HEK293 (cell line): ENCODE data around the gene GARIN5A.

ENCODE experiments used
- CTCF ChIA-PET: fragments of 350-600 bp; formaldehyde crosslinking; extraction: SDS; loops from one replicate; lab custom pipeline; 2021; ENCODE audit warnings: antibody characterized with exemption; lab: Yijun Ruan, JAX
- POLR2A ChIA-PET: fragments of 300-600 bp; formaldehyde crosslinking; extraction: SDS; loops from one replicate; lab custom pipeline; 2020; ENCODE audit warnings: antibody characterized with exemption, inconsistent platforms; lab: Yijun Ruan, JAX
- H3K27ac ChIP-seq: fragments of 200-500 bp; sonication (Bioruptor generic); 2 replicates; pipeline ENCODE4 v1.5.1; 2014; ENCODE audit warnings: low read depth, low read length, control low read depth, inconsistent platforms; ENCODE audit errors: extremely low read depth
- H3K36me3 ChIP-seq, 2 experiments: fragments of 200-500 bp in 1 of 2; sonication (Bioruptor generic) in 1 of 2; 1 replicate in 1 of 2; 2 replicates in 1 of 2; pipeline ENCODE4 v1.5.1; 2014 to 2017; ENCODE audit warnings: inconsistent platforms in 2 of 2, low read length in 2 of 2; ENCODE audit not compliant: control insufficient read depth in 2 of 2, insufficient read depth in 1 of 2
- H3K4me1 ChIP-seq: fragments of 200-500 bp; sonication (Bioruptor generic); 2 replicates; pipeline ENCODE4 v1.5.1; 2014; ENCODE audit warnings: mild to moderate bottlenecking, low read length, inconsistent platforms; ENCODE audit not compliant: control insufficient read depth, insufficient read depth
- H3K4me3 ChIP-seq: 2 replicates; pipeline ENCODE4 v1.5.1; 2011; ENCODE audit warnings: low read depth, mild to moderate bottlenecking, control low read depth, low read length, moderate library complexity
- H3K9me3 ChIP-seq: fragments of 200-500 bp; sonication (Bioruptor generic); 2 replicates; pipeline ENCODE4 v1.5.1; 2014; ENCODE audit warnings: low read depth, low read length, inconsistent platforms; ENCODE audit not compliant: control insufficient read depth, insufficient read depth
- FEZF1 ChIP-seq: fragments of 450-650 bp; formaldehyde crosslinking; IDR thresholded peaks from 2 replicates; pipeline ENCODE4 v1.5.1; 2016; ENCODE audit warnings: missing biosample characterization, missing genetic modification characterization
- IKZF3 ChIP-seq: fragments of 450-650 bp; IDR thresholded peaks from 2 replicates; pipeline ENCODE4 v1.5.0; 2018; ENCODE audit warnings: missing biosample characterization, mild to moderate bottlenecking, missing genetic modification characterization, moderate library complexity
- KLF1 ChIP-seq: fragments of 450-650 bp; formaldehyde crosslinking; IDR thresholded peaks from 2 replicates; pipeline ENCODE4 v1.5.1; 2016; ENCODE audit warnings: missing biosample characterization, missing genetic modification characterization
- MYNN ChIP-seq: fragments of 450-650 bp; formaldehyde crosslinking; IDR thresholded peaks from 2 replicates; pipeline ENCODE4 v1.5.1; 2016; ENCODE audit warnings: missing biosample characterization, missing genetic modification characterization, borderline replicate concordance
- PATZ1 ChIP-seq: fragments of 450-650 bp; formaldehyde crosslinking; IDR thresholded peaks from 2 replicates; pipeline ENCODE4 v1.5.1; 2016; ENCODE audit warnings: missing biosample characterization, missing genetic modification characterization
- REST ChIP-seq: fragments of 450-650 bp; formaldehyde crosslinking; IDR thresholded peaks from 2 replicates; pipeline ENCODE4 v1.5.1; 2016; ENCODE audit warnings: missing biosample characterization, missing genetic modification characterization
- SCRT1 ChIP-seq: fragments of 450-650 bp; formaldehyde crosslinking; IDR thresholded peaks from 2 replicates; pipeline ENCODE4 v1.5.1; 2016; ENCODE audit warnings: missing biosample characterization, missing genetic modification characterization, borderline replicate concordance
- SCRT2 ChIP-seq: fragments of 450-650 bp; formaldehyde crosslinking; IDR thresholded peaks from 2 replicates; pipeline ENCODE4 v1.5.1; 2016; ENCODE audit warnings: missing biosample characterization, missing genetic modification characterization
- ZBTB26 ChIP-seq: fragments of 450-650 bp; formaldehyde crosslinking; optimal IDR thresholded peaks from 2 replicates; pipeline ENCODE3; 2016; ENCODE audit warnings: missing biosample characterization, mild to moderate bottlenecking, missing genetic modification characterization
- ZNF26 ChIP-seq: fragments of 450-650 bp; formaldehyde crosslinking; IDR thresholded peaks from 2 replicates; pipeline ENCODE4 v1.5.1; 2016; ENCODE audit warnings: missing biosample characterization, missing genetic modification characterization
- ZNF335 ChIP-seq: fragments of 450-650 bp; formaldehyde crosslinking; conservative IDR thresholded peaks from 2 replicates; pipeline ENCODE4 v1.5.1; 2016; ENCODE audit warnings: missing biosample characterization, missing genetic modification characterization
- ZNF596 ChIP-seq: fragments of 450-650 bp; IDR thresholded peaks from 2 replicates; pipeline ENCODE4 v1.5.0; 2018; ENCODE audit warnings: missing biosample characterization, mild to moderate bottlenecking, missing genetic modification characterization, moderate library complexity
- ZNF626 ChIP-seq: fragments of 450-650 bp; sonication (Bioruptor Pico); formaldehyde crosslinking; IDR thresholded peaks from 2 replicates; pipeline ENCODE4 v1.5.1; 2018; ENCODE audit warnings: missing biosample characterization, missing genetic modification characterization, inconsistent platforms
- ZNF843 ChIP-seq: fragments of 450-650 bp; formaldehyde crosslinking; IDR thresholded peaks from 2 replicates; pipeline ENCODE4 v1.5.1; 2016; ENCODE audit warnings: missing biosample characterization, missing genetic modification characterization

The GARIN5A gene

GRCh38 chr19:50511069-50511822 lies 34.6 kb upstream of the GARIN5A start, which contains the start of gene JOSD2 (continued):
- no peak; the same call in 1 of the 2 replicates for TF ChIP-seq REST

GRCh38 chr19:50510700-50511068 lies 34.0 kb upstream of the GARIN5A start:
- H3K4me1 ChIP-seq, result peaks cover 5% of the 10 kb centered on the region
- H3K27ac ChIP-seq, result peak overlapping the region; percentile 18; the same call in 1 of the 2 replicates
- TF ChIP-seq IKZF3 (no peak), ZNF26 (no peak), PATZ1 (tag by site-specific recombination) (peak; percentile 12), SCRT2 (tag by site-specific recombination) (peak; percentile 95), ZNF596 (tag by site-specific recombination) (no peak), KLF1 (tag by site-specific recombination) (no peak), MYNN (tag by site-specific recombination) (peak; percentile 98), ZBTB26 (tag by site-specific recombination) (no peak), FEZF1 (no peak), SCRT1 (peak; percentile 73), ZNF335 (tag by site-specific recombination) (no peak), ZNF626 (tag by site-specific recombination) (no peak), ZNF843 (tag by site-specific recombination) (no peak)
- TF ChIP-seq, all 188 proteins: peak for 4
- Histone ChIP-seq H3K36me3 (no peaks in the 10 kb centered on the region; a peak in 1 of 3 replicates), H3K9me3 (no peaks in the 10 kb centered on the region), H3K4me3 (peak overlapping the region; percentile 64)
- POLR2A ChIA-PET, result interaction anchor here (0.5 to 1.7 kb wide), 18 partner anchors 9 to 1268 kb away, joined by 3 to 8 read pairs (median 4); partner anchors contain the start of gene KCNC3
- CTCF ChIA-PET, result interaction anchor here (0.8 to 2.7 kb wide), 6 partner anchors 24 to 142 kb away, joined by 3 to 6 read pairs (median 4); no protein-coding TSS in a partner anchor
